Measurements from ENCODE around the gene TNIP2. TPM values are rescaled to one million over a fixed set of nuclear protein-coding genes. Genes with fewer than 3 reads are reported as not detected.
A peak's percentile ranks its signal among the peaks of the same experiment; 100 is the strongest.

The TNIP2 gene
- total and polyA plus RNA-seq, 2 of the 8 experiments (the other 6 are each of a cell fraction or from before 2014, with no cell fraction given) = 23.7 to 37.7 TPM

DNA sequence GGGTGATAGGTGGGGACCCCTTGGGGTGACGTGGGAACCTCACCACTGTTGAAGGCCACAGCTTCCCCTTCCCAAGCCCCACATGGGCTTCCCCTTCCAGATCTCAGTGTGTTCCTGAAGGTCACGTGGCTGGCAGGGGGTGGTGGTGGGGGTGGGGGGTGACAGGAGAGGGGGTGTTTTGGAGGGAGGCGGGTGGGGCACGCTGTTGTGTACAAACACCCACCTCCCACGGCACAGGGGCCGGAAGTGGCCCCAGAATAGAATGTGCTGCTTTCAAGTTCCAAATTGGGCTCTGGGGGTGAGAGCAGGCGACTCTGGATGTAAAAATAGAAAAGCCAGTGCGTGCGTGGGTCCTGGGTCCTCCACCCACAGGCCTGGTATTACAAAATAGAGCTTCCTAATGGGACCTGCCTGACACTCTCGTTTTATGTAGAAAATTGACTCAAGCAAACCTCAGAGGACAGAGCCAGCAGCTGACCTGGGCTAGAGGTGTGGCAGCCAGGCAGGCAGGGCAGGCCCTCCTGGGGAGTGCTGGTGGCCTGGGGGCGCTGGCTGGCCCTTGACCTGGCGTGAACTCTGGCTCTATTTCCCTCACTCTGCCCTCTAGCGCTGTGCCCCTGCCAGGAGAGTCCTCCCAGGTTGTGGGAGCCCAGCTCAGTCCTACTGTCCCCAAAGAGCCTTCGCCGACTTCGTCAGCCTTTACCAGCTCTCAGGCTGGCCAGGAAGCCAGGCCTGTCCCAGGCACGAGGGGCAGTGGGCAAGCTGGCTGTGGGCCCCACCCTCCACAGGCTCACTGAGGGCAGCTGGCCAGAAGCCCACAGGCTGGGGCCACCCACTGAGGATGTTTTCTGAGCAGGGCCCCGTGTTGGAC is 31.3 kb upstream of the TNIP2 start:
- H2AK5ac ChIP-seq (ENCODE audit: low read depth, low read length) = 0 out of 2 replicates have a peak overlapping the region, but pooled peaks have one; percentile 24
- no peak for FAIRE-seq

More for the DNA sequence above, 31.3 kb upstream of the TNIP2 start:
- no peak overlapping the region for H2AFZ ChIP-seq (ENCODE audit: low read length)
- peaks cover 0 to 12% (median 7%) of the 10 kb centered on the region in 4 experiments; a peak in 5 of 7 replicates for H3K4me1 ChIP-seq (replicated peaks in 1 of 4; ENCODE audit: control insufficient read depth in 3 of 4, insufficient read depth in 4 of 4, low read length in 3 of 4)
- H2BK15ac ChIP-seq (ENCODE audit: low read length) = no peak overlapping the region
- H4K20me1 ChIP-seq (replicated peaks in 1 of 2; ENCODE audit: control insufficient read depth in 1 of 2, insufficient read depth in 2 of 2, low read length in 2 of 2) = no peaks in the 10 kb centered on the region
- H3K4me3 ChIP-seq (ENCODE audit: extremely low read depth in 1 of 4, insufficient read depth in 2 of 4, low read depth in 3 of 4, low read length in 4 of 4) = no peak overlapping the region
- ChIA-PET POLR2A (ENCODE audit: partially characterized antibody) (interaction anchor here (1.2 to 1.7 kb wide), 3 partner anchors 8 to 31 kb away, joined by 3 to 4 read pairs (median 3); no protein-coding TSS in a partner anchor), CTCF (ENCODE audit: partially characterized antibody) (interaction anchor here (0.9 to 1.3 kb wide), 6 partner anchors 11 to 28 kb away, joined by 3 to 5 read pairs (median 3); no protein-coding TSS in a partner anchor)
- no peak overlapping the region for H4K5ac ChIP-seq (ENCODE audit: insufficient read length, low read depth, low read length)
- no peak overlapping the region for H3K56ac ChIP-seq (replicated peaks; ENCODE audit: insufficient read length, low read depth, low read length)
- no peak overlapping the region for H3K14ac ChIP-seq (ENCODE audit: insufficient read length)
- H4K91ac ChIP-seq (replicated peaks; ENCODE audit: insufficient read length, low read length) = no peak overlapping the region
- no peaks in the 10 kb centered on the region for H3K9me3 ChIP-seq (ENCODE audit: insufficient read depth in 2 of 2, low read depth in 1 of 2, low read length in 1 of 2)
- no peaks in the 10 kb centered on the region for H3K36me3 ChIP-seq (ENCODE audit: control insufficient read depth in 2 of 4, insufficient read depth in 4 of 4, low read length in 3 of 4)
- TF ChIP-seq, protein P1, sequence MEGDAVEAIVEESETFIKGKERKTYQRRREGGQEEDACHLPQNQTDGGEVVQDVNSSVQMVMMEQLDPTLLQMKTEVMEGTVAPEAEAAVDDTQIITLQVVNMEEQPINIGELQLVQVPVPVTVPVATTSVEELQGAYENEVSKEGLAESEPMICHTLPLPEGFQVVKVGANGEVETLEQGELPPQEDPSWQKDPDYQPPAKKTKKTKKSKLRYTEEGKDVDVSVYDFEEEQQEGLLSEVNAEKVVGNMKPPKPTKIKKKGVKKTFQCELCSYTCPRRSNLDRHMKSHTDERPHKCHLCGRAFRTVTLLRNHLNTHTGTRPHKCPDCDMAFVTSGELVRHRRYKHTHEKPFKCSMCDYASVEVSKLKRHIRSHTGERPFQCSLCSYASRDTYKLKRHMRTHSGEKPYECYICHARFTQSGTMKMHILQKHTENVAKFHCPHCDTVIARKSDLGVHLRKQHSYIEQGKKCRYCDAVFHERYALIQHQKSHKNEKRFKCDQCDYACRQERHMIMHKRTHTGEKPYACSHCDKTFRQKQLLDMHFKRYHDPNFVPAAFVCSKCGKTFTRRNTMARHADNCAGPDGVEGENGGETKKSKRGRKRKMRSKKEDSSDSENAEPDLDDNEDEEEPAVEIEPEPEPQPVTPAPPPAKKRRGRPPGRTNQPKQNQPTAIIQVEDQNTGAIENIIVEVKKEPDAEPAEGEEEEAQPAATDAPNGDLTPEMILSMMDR (IDR thresholded peaks at IDR 0.05; ENCODE audit: control extremely low read depth in 1 of 3, insufficient read depth in 1 of 3, low read depth in 1 of 3, low read length in 3 of 3) = peak in 1 of 3 experiments; percentile 24; a peak in 2 of 4 replicates
- no peak for TF ChIP-seq BCL11A (IDR thresholded peaks at IDR 0.05; ENCODE audit: low read depth in 2 of 2, low read length in 2 of 2)
- no peak for TF ChIP-seq BRCA1 (IDR thresholded peaks at IDR 0.05; ENCODE audit: low read depth, low read length)
- 0 out of 2 replicates have a peak, but pooled peaks have one; percentile 60 for TF ChIP-seq RXRA (IDR thresholded peaks at IDR 0.05; ENCODE audit: insufficient read depth, low read depth, low read length)
- TF ChIP-seq RAD21 (IDR thresholded peaks at IDR 0.05 in 1 of 2, conservative IDR thresholded peaks at IDR 0.05 in 1 of 2; ENCODE audit: low read depth in 2 of 2, low read length in 2 of 2) = peak in 1 of 2 experiments; percentile 34; a peak in 1 of 4 replicates
- TF ChIP-seq KDM1A (IDR thresholded peaks at IDR 0.05; ENCODE audit: borderline replicate concordance, low read length) = no peak
- H3K79me2 ChIP-seq (ENCODE audit: control insufficient read depth in 1 of 2, insufficient read depth in 2 of 2, low read length in 2 of 2) = no peaks in the 10 kb centered on the region
- no peak overlapping the region; the same call in 1 of the 2 replicates for H3K18ac ChIP-seq (ENCODE audit: extremely low read depth, low read length)
- H2BK20ac ChIP-seq (ENCODE audit: low read length) = no peak overlapping the region
- H3K79me1 ChIP-seq (ENCODE audit: low read depth, low read length) = no peaks in the 10 kb centered on the region
- H3K4me2 ChIP-seq (ENCODE audit: insufficient read depth in 1 of 2, low read depth in 2 of 2, low read length in 2 of 2) = no peak overlapping the region
- no peak overlapping the region for H3K9ac ChIP-seq (replicated peaks in 1 of 4; ENCODE audit: extremely low read depth in 1 of 4, low read depth in 3 of 4, low read length in 3 of 4)
- no peak overlapping the region for H2BK120ac ChIP-seq (replicated peaks; ENCODE audit: low read depth, low read length)
- no peak overlapping the region for H3K27ac ChIP-seq (ENCODE audit: low read depth, low read length)
- WGBS, 2 experiments (ENCODE audit: extremely low coverage in 1 of 2, insufficient coverage in 1 of 2, insufficient read length in 1 of 2, insufficient replicate concordance in 2 of 2, low coverage in 1 of 2, low lambda C conversion rate in 2 of 2, missing lambda C conversion rate in 1 of 2) = 84% methylated on average over 16 of the region's 18 CpGs; no CpG with 5 or more reads in 1 of the 2 experiments
- peaks cover 0 to 7% (median 4%) of the 10 kb centered on the region in 4 experiments; a peak in 2 of 7 replicates for H3K27me3 ChIP-seq (replicated peaks in 1 of 4; ENCODE audit: control insufficient read depth in 3 of 4, extremely low read depth in 1 of 4, insufficient read depth in 3 of 4, low read length in 3 of 4)
- 0 out of 2 replicates have a peak overlapping the region, but pooled peaks have one; percentile 27 for H2BK12ac ChIP-seq (ENCODE audit: low read depth, low read length)
- H3K4ac ChIP-seq (replicated peaks; ENCODE audit: insufficient read length, low read depth, low read length) = no peak overlapping the region
- no peak overlapping the region for H2BK5ac ChIP-seq (ENCODE audit: low read depth, low read length)
- no peak overlapping the region for H3K23ac ChIP-seq (ENCODE audit: insufficient read length)
- no peak for DNase-seq (ENCODE audit: low read depth in 1 of 2, low spot score in 2 of 2)
- H3K23me2 ChIP-seq (ENCODE audit: low read depth, low read length) = no peaks in the 10 kb centered on the region; the same call in 1 of the 2 replicates
- H4K8ac ChIP-seq (ENCODE audit: extremely low read depth, insufficient read depth, low read length) = peak overlapping the region; percentile 85; the same call in 1 of the 2 replicates
